IMR-90 (cell line): Measurements from ENCODE around the gene SPINT4. TPM values are rescaled to one million over a fixed set of nuclear protein-coding genes. Genes with fewer than 3 reads are reported as not detected.
"Not testable (repeated sequence)": the region's sequence is repeated elsewhere in the genome, so short reads cannot be mapped to it uniquely, and the experiment has no call there.

Experiments used
- ATAC-seq: fragments of 200-7000 bp; cut with Tn5 transposase; 2 replicates; pipeline ENCODE4 v1.9.1; 2020; ENCODE audit warnings: low read depth, mild to moderate bottlenecking, moderate library complexity
- BruUV-seq: library from RNA; stranded (reverse); fragments of 400-500 nt; replicated peaks from 2 replicates; lab custom pipeline; 2021; lab: Mats Ljungman, UMichigan
- CTCF ChIA-PET: fragments of 300-600 bp; formaldehyde crosslinking; extraction: SDS; loops from one replicate; lab custom pipeline; 2021; ENCODE audit warnings: antibody characterized with exemption; lab: Yijun Ruan, JAX
- POLR2A ChIA-PET: fragments of 300-600 bp; sonication (Branson Sonifier 250); formaldehyde crosslinking; loops from one replicate; lab custom pipeline; 2022; ENCODE audit warnings: antibody characterized with exemption; ENCODE audit not compliant: unreplicated experiment; lab: Charles Lee
- DNase-seq: peaks from one replicate; pipeline ENCODE4 v3.0.0; 2013
- H2AFZ ChIP-seq: replicated peaks from 2 replicates; pipeline ENCODE3; 2013; ENCODE audit warnings: low read length, mild to moderate bottlenecking; ENCODE audit not compliant: poor library complexity
- H2AK5ac ChIP-seq: 2 replicates; pipeline ENCODE4 v1.6.1; 2013; ENCODE audit warnings: low read depth, low read length, inconsistent platforms
- H2AK9ac ChIP-seq: replicated peaks from 2 replicates; pipeline ENCODE3; 2013; ENCODE audit warnings: mild to moderate bottlenecking, low read depth, low read length, moderate library complexity; ENCODE audit not compliant: poor library complexity
- H2BK120ac ChIP-seq: 2 replicates; pipeline ENCODE4 v1.6.1; 2013; ENCODE audit warnings: low read depth, low read length, inconsistent platforms
- H2BK15ac ChIP-seq: 3 replicates; pipeline ENCODE4 v1.6.1; 2013; ENCODE audit warnings: low read depth, low read length, inconsistent platforms
- H2BK20ac ChIP-seq: 2 replicates; pipeline ENCODE4 v1.6.1; 2013; ENCODE audit warnings: low read depth, mild to moderate bottlenecking, inconsistent platforms, low read length, moderate library complexity
- H2BK5ac ChIP-seq: 2 replicates; pipeline ENCODE4 v1.6.1; 2013; ENCODE audit warnings: mild to moderate bottlenecking, low read depth, low read length, inconsistent platforms; ENCODE audit not compliant: poor library complexity, severe bottlenecking
- H3K14ac ChIP-seq: replicated peaks from 2 replicates; pipeline ENCODE4 v1.6.1; 2013; ENCODE audit warnings: low read depth, low read length, inconsistent platforms
- H3K18ac ChIP-seq: 2 replicates; pipeline ENCODE4 v1.6.1; 2013; ENCODE audit warnings: low read depth, low read length, control low read depth
- H3K23ac ChIP-seq: 2 replicates; pipeline ENCODE4 v1.6.1; 2013; ENCODE audit warnings: low read depth, low read length, inconsistent platforms
- H3K27ac ChIP-seq: 2 replicates; pipeline ENCODE4 v1.5.1; 2013; ENCODE audit warnings: mild to moderate bottlenecking, control low read depth, low read length; ENCODE audit not compliant: insufficient read depth
- H3K27me3 ChIP-seq: 2 replicates; pipeline ENCODE4 v1.6.1; 2013; ENCODE audit warnings: low read length; ENCODE audit not compliant: control insufficient read depth, insufficient read depth
- H3K36me3 ChIP-seq: 2 replicates; pipeline ENCODE4 v1.6.1; 2013; ENCODE audit warnings: low read length, mixed read lengths; ENCODE audit not compliant: control insufficient read depth, insufficient read depth
- H3K4ac ChIP-seq: 2 replicates; pipeline ENCODE4 v1.6.1; 2013; ENCODE audit warnings: low read depth, low read length, inconsistent platforms
- H3K4me1 ChIP-seq: 2 replicates; pipeline ENCODE4 v1.6.1; 2013; ENCODE audit warnings: low read length, mixed read lengths; ENCODE audit not compliant: control insufficient read depth, insufficient read depth
- H3K4me2 ChIP-seq: 2 replicates; pipeline ENCODE4 v1.6.1; 2013; ENCODE audit warnings: low read depth, mild to moderate bottlenecking, control low read depth, low read length, moderate library complexity
- H3K4me3 ChIP-seq: 2 replicates; pipeline ENCODE4 v1.5.1; 2013; ENCODE audit warnings: low read depth, mild to moderate bottlenecking, control low read depth, low read length, moderate library complexity; ENCODE audit not compliant: insufficient read depth
- H3K56ac ChIP-seq: 2 replicates; pipeline ENCODE4 v1.6.1; 2013; ENCODE audit warnings: low read length, inconsistent platforms; ENCODE audit not compliant: insufficient read depth; ENCODE audit errors: extremely low read depth
- H3K79me1 ChIP-seq, 2 experiments: 2 replicates each; pipeline ENCODE4 v1.6.1; 2013; ENCODE audit warnings: low read length in 2 of 2, inconsistent platforms in 1 of 2, low read depth in 1 of 2
- H3K9ac ChIP-seq: 2 replicates; pipeline ENCODE4 v1.6.1; 2013; ENCODE audit warnings: low read depth, low read length, control low read depth
- H3K9me1 ChIP-seq: 2 replicates; pipeline ENCODE4 v1.6.1; 2013; ENCODE audit warnings: low read length, inconsistent platforms; ENCODE audit not compliant: insufficient read depth
- H3K9me3 ChIP-seq: 2 replicates; pipeline ENCODE4 v1.6.1; 2013; ENCODE audit warnings: low read length; ENCODE audit not compliant: control insufficient read depth, insufficient read depth
- H4K20me1 ChIP-seq: 2 replicates; pipeline ENCODE4 v1.6.1; 2013; ENCODE audit warnings: low read length, inconsistent platforms; ENCODE audit not compliant: insufficient read depth
- H4K5ac ChIP-seq: 2 replicates; pipeline ENCODE4 v1.6.1; 2013; ENCODE audit warnings: mild to moderate bottlenecking, low read depth, low read length, control low read depth
- H4K8ac ChIP-seq, 2 experiments: 2 replicates each; pipeline ENCODE4 v1.6.1; 2013; ENCODE audit warnings: low read depth in 2 of 2, low read length in 2 of 2, control low read depth in 1 of 2, inconsistent platforms in 1 of 2
- H4K91ac ChIP-seq: 2 replicates; pipeline ENCODE4 v1.6.1; 2013; ENCODE audit warnings: low read depth, low read length, inconsistent platforms; ENCODE audit not compliant: insufficient read depth
- WGBS, 2 experiments: methylation state at CpG; one replicate each; pipeline versions ENCODE4 v1.1.5 to v1.1.7; 2013; ENCODE audit warnings: missing lambda C conversion rate in 2 of 2; ENCODE audit not compliant: insufficient read length in 1 of 2; ENCODE audit errors: extremely low coverage in 2 of 2; 5-methylcytosine and 5-hydroxymethylcytosine counted together
- dilution Hi-C: fragments of 300-500 bp; cut with HindIII; formaldehyde crosslinking; loops from one replicate; pipeline ENCODE4 v1.14.3; 2018; ENCODE audit warnings: low sequenced_read_pairs; ENCODE audit not compliant: unreplicated experiment
- in situ Hi-C: fragments of 300-500 bp; cut with MboI; formaldehyde crosslinking; loops from 3 replicates; pipeline ENCODE4 v1.14.3; 2019; ENCODE audit warnings: low sequenced_read_pairs, inconsistent platforms, mixed read lengths
- intact Hi-C: fragments of 100-400 bp; cut with micrococcal nuclease; formaldehyde crosslinking; loops from 2 replicates; pipeline ENCODE4 v1.10.0; 2022
- polyA plus RNA-seq, 3 experiments: library from polyadenylated mRNA; depleted of rRNA; stranded (reverse); fragments of >200 nt; gene quantifications; 2 replicates each; pipeline ENCODE4 v1.2.3, GENCODE V29; 2012; ENCODE audit warnings: low replicate concordance in 1 of 3
- total RNA-seq: library from RNA; depleted of rRNA; stranded (reverse); fragments of >200 nt; gene quantifications from 2 replicates; pipeline ENCODE4 v1.2.3, GENCODE V29; 2012

The SPINT4 gene
- total and polyA plus RNA-seq, 2 of the 4 experiments (the other 2 are of a cell fraction): not detected

DNA sequence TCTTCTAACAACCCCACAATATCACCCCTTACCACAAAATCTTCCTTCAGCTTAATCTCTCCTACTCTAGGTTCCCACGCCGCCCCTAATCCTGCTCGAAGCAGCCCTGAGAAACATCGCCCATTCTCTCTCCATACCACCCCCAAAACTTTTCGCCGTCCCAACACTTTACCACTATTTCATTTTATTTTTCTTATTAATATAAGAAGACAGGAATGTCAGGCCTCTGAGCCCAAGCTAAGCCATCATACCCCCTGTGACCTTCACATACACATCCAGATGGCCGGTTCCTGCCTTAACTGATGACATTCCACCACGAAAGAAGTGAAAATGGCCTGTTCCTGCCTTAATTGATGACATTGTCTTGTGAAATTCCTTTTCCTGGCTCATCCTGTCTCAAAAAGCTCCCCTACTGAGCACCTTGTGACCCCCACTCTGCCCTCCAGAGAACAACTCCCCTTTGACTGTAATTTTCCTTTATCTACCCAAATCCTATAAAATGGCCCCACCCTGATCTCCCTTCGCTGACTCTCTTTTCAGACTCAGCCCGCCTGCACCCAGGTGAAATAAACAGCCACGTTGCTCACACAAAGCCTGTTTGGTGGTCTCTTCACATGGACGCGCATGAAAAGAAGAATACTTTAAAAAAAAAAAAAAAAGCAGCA is 42.6 kb downstream of the SPINT4 start:
- H2BK120ac ChIP-seq, intact Hi-C loops, H2BK20ac ChIP-seq, H3K27ac ChIP-seq, H2AK9ac ChIP-seq, ATAC-seq, dilution Hi-C loops, H3K79me1 ChIP-seq, H4K8ac ChIP-seq, CTCF ChIA-PET, POLR2A ChIA-PET, H3K18ac ChIP-seq, H2AK5ac ChIP-seq, H3K36me3 ChIP-seq, H4K20me1 ChIP-seq, H3K4me3 ChIP-seq, H4K5ac ChIP-seq, H2AFZ ChIP-seq, H3K4me1 ChIP-seq, H2BK5ac ChIP-seq, H3K9ac ChIP-seq, H3K4me2 ChIP-seq, H3K23ac ChIP-seq, DNase-seq, H3K4ac ChIP-seq, H3K56ac ChIP-seq, BruUV-seq, H3K9me1 ChIP-seq, H4K91ac ChIP-seq, H3K9me3 ChIP-seq, H3K14ac ChIP-seq, H2BK15ac ChIP-seq: not testable (repeated sequence)
- 43 to 100% methylated on average over 2 to 3 of the region's 13 CpGs for WGBS, 2 experiments
- in situ Hi-C loops: loop anchor here (25.0 kb wide), 1 partner anchor 227 kb away; the partner anchor contains the start of genes EPPIN and WFDC6
- H3K27me3 ChIP-seq: peaks cover 14% of the 10 kb centered on the region
